LNCaP clone FGC (cell line): ENCODE measurements around the gene RIPOR2.

Experiments
- DNase-seq: peaks from one replicate; pipeline ENCODE4 v3.0.0-alpha.2; 2011; ENCODE audit warnings: low read depth
- H3K4me3 ChIP-seq: 2 replicates; pipeline ENCODE4 v1.5.1; 2011; ENCODE audit warnings: mild to moderate bottlenecking, low read depth, low read length, control low read depth
- CTCF ChIP-seq: IDR thresholded peaks from 2 replicates; pipeline ENCODE4 v1.5.1; 2012; ENCODE audit warnings: mild to moderate bottlenecking; ENCODE audit not compliant: control insufficient read depth, insufficient read depth; ENCODE audit errors: extremely low read depth

Gene RIPOR2

DNA sequence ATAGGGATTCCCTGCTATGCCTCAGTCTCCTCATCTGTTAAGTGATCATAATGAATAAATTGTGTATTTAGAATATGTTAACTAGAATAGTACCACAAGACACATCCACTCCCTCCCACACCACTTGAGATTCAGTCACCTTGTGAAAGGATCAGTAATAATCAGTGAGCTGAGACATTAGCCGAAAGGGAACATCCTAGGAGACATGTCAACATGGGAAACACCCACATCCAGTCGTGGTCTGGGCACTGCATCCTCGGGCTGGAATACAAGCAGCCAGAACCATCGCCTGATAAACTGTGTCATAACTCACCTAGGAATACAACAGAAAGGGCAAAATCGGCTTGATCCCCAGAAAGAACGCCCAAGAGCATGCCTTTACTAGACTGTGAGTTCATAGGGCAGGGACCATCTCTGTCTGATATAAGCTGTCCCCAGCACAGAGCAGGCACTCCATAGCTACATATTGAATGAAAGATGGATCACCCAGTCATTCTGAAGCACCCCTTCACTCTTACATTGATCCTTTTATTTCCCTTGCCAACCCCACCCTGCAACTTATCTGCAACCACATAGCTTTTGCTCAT lies 23.9 kb downstream of the RIPOR2 start:
- H3K4me3 ChIP-seq, result peak overlapping the region; percentile 71
- TF ChIP-seq CTCF, result no peak
- no peak for DNase-seq

DNA sequence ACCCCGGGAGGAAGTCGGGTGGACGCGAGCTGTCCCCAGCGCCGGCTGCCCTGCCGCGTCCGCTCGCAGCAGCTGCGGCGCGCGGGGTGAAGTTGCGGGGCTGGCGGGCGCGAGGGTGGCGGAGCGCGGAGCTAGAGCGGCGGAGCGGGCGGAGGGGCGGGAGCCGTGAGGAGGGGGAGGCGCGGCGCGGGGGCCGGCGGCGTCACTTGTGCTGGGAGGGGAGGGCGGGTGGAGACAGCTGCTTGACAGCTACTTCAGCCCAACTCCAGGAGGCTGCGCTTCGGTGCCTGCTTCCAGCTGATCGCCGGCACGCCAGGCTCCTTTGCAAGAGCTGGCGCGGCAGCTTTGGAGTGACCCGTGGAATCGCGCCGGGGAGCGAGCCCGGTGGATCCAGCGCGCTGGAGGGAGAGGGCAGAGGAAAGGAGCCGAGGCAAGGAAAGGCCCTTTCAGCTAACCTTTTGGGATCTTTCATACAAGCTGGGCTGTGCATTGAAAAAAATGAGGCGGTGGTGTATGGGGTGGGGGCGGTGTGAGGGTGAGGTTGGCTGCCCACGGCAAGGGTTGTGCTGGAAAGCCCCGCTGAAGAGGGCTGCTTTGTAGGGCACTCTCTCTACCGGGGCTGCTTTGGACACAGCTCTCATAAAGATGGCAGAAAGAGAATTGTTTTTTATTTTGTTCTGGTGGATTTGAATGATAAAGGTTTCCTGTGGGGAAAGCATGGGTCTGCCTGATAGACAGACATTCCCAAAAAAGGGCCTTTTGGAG lies 24.6 kb downstream of the RIPOR2 start:
- DNase-seq, result peak; percentile 53
- TF ChIP-seq CTCF, result no peak
- peak overlapping the region; percentile 71 for H3K4me3 ChIP-seq

- peak overlapping the region; percentile 71 for H3K4me3 ChIP-seq
- no peak for TF ChIP-seq CTCF
- DNase-seq, result no peak
Observed at GRCh38 chr6:24910331-24910960, 25.3 kb downstream of the RIPOR2 start.

DNA sequence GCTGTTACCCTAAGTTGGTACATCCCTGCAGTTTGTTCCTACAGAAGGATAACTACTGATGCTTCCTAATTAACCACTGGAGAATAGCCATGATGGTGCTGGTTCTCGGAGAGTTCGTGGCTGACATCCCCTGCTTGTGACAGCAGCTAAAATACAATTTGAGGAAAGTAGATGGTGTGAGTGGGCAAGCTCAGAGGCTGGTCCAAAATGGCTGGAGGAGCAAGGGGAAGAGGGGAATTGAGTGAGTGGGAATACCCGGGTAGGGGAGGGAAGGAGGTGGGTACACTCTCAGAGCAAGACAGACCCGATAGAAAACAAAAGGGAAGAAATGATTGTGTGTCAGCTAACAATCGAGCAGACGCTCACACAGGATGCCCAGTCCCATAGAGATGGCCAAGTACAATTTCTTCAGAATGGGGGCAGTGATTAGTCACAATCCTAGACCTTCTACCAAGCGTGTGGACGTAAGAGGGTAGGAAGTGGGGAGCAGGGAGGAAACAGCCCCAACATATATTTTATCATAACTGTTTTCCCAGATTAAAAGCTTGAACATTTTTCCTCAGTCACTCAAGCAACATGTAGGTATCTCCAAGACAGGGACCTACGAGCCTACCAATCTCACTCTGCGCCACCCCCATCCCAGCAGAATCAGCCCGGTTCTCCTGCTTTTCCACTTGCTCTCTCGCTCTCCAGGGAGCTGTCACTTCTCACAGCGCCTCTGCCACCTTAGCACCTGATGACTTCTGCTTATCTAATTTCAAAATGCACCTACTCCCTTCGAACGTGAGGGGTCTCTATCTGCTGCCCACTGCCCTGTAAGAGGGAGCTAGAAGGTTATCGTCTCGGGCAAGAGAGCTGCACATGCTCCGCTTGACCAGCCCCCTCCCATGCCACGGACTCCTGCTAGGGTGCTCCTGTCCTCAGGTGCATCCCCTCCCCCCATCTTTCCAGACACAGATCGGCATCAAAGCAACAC lies 26.2 kb downstream of the RIPOR2 start:
- TF ChIP-seq CTCF, result no peak
- no peak for DNase-seq
- H3K4me3 ChIP-seq, result peak overlapping the region; percentile 71

- DNase-seq, result no peak
- TF ChIP-seq CTCF, result no peak
- peak overlapping the region; percentile 71 for H3K4me3 ChIP-seq
Observed at GRCh38 chr6:24908650-24909035, 27.1 kb downstream of the RIPOR2 start.

GRCh38 chr6:24907919-24908649 lies 27.7 kb downstream of the RIPOR2 start:
- DNase-seq, result no peak
- peak overlapping the region; percentile 71 for H3K4me3 ChIP-seq
- no peak for TF ChIP-seq CTCF
